Mucosa of stomach (tissue), 1 donor: ENCODE data around the gene COL28A1.

ENCODE experiments used
- H3K27me3 ChIP-seq: one replicate; pipeline ENCODE4 v1.7.0; 2013; ENCODE audit warnings: mild to moderate bottlenecking, low read length; ENCODE audit not compliant: control insufficient read depth, insufficient read depth
- H3K36me3 ChIP-seq: one replicate; pipeline ENCODE4 v1.7.0; 2013; ENCODE audit warnings: low read length; ENCODE audit not compliant: control insufficient read depth, insufficient read depth
- H3K4me1 ChIP-seq: one replicate; pipeline ENCODE4 v1.7.0; 2013; ENCODE audit warnings: mild to moderate bottlenecking, low read length; ENCODE audit not compliant: control insufficient read depth, insufficient read depth
- H3K4me3 ChIP-seq: one replicate; pipeline ENCODE4 v1.7.0; 2013; ENCODE audit warnings: low read length
- H3K9ac ChIP-seq: one replicate; pipeline ENCODE4 v1.7.0; 2013; ENCODE audit warnings: mild to moderate bottlenecking, low read length, moderate library complexity
- H3K9me3 ChIP-seq: one replicate; pipeline ENCODE4 v1.7.0; 2013; ENCODE audit warnings: mild to moderate bottlenecking, low read length, moderate library complexity; ENCODE audit not compliant: control insufficient read depth
- donor health status: Pancreatic carcinoma.

The COL28A1 gene

DNA sequence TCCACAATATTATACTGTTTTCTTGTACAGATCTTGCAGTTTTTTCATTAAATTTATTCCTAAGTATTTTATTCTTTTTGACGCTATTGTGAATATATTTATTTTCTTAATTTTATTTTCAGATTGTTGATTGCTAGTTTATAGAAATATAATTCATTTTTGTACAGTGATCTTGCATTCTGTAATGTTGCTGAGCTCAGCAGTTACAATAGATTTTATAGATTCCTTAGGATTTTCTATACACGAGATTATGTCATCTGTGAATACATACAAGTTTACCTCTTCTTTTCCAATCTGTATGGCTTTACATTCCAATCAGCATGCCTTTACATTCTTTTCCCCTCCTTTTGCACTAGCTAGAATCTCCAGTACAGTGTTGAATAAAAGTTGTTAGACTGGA is 223.3 kb downstream of the COL28A1 start:
- Histone ChIP-seq H3K36me3 (no peaks in the 10 kb centered on the region), H3K27me3 (no peaks in the 10 kb centered on the region), H3K4me3 (no peak overlapping the region), H3K9ac (no peak overlapping the region), H3K9me3 (no peaks in the 10 kb centered on the region), H3K4me1 (peaks cover 13% of the 10 kb centered on the region)

DNA sequence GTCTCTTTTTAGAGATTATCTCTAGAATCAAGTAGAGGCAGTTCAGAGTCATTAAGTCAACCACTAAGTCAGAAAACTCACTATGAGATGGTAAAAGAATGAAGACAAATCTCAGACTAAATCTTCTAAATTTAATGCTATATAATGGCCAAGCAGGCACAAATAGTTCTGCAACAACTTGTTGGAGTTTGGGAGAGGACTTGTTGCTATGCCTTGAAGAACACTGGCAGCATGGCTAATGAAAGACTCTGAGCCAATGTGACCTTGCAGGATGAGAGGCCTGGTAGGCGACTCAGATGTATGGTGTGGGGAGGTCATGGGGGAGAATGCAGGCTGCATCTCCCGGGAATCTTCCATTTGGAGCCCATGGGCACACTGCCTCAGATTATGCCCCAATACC is 224.7 kb downstream of the COL28A1 start:
- Histone ChIP-seq H3K36me3 (no peaks in the 10 kb centered on the region), H3K9me3 (no peaks in the 10 kb centered on the region), H3K4me3 (no peak overlapping the region), H3K27me3 (no peaks in the 10 kb centered on the region), H3K9ac (no peak overlapping the region), H3K4me1 (peaks cover 13% of the 10 kb centered on the region)

DNA sequence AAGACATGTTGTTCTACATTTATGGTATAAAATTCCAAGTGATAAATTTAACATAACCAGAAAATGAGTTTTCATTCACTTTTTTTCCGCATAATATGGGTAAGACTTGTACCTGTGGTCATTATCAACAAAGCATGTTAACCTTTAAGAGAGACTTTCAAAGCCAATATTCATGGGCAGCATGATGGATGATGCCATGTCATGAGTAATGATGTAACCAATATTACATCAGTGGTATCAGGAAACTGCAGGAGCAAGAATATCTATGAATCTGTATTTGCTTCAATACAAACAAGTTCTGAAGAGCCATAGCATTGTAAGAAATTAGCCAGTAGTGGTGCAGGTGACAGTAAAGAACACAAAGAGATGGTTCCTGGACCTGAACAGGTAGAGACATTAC is 226.5 kb downstream of the COL28A1 start:
- Histone ChIP-seq H3K9ac (no peak overlapping the region), H3K4me1 (peaks cover 13% of the 10 kb centered on the region), H3K4me3 (no peak overlapping the region), H3K27me3 (no peaks in the 10 kb centered on the region), H3K36me3 (no peaks in the 10 kb centered on the region), H3K9me3 (no peaks in the 10 kb centered on the region)
